ENCODE data around the gene LRRC7. TPM values are rescaled to one million over a fixed set of nuclear protein-coding genes. Genes with fewer than 3 reads are reported as not detected.

LRRC7 gene
- total and polyA plus RNA-seq, 7 experiments from 2014 or later = 0.15 to 6.4 (median 0.46) TPM; not detected in 1

GRCh38 chr1:69845655-69846054, 277.9 kb downstream of the LRRC7 start:
- Histone ChIP-seq H3K36me3 (ENCODE audit: control insufficient read depth in 2 of 3, insufficient read depth in 3 of 3, low read length in 3 of 3) (no peaks in the 10 kb centered on the region), H3K4me1 (ENCODE audit: control insufficient read depth in 2 of 2, insufficient read depth in 2 of 2, low read length in 2 of 2) (no peaks in the 10 kb centered on the region), H3K4me3 (ENCODE audit: low read length) (no peak overlapping the region), H3K27ac (ENCODE audit: low read depth, low read length) (no peak overlapping the region), H3K27me3 (ENCODE audit: control insufficient read depth in 2 of 2, insufficient read depth in 2 of 2, low read length in 2 of 2) (no peaks in the 10 kb centered on the region), H3K9me3 (ENCODE audit: control insufficient read depth in 2 of 3, low read length in 3 of 3) (no peaks in the 10 kb centered on the region)
- H3K9me3 Mint-ChIP-seq = peaks cover 0 to 10% (median 2%) of the 10 kb centered on the region in 11 donors
- intact Hi-C loops (cut with micrococcal nuclease) = no loop called here
- ChIA-PET CTCF (no interaction called here), POLR2A (no interaction called here)
- H3K27me3 Mint-ChIP-seq = no peaks in the 10 kb centered on the region
- DNase-seq (no peak), ATAC-seq (no peak)
- H3K27ac Mint-ChIP-seq = no peak overlapping the region
- H3K36me3 Mint-ChIP-seq = no peaks in the 10 kb centered on the region
- H3K4me3 Mint-ChIP-seq = no peak overlapping the region
- H3K4me1 Mint-ChIP-seq = no peaks in the 10 kb centered on the region

- POLR2A ChIA-PET = no interaction called here
- H3K4me3 ChIP-seq (ENCODE audit: low read length) = no peak overlapping the region
- Mint-ChIP-seq H3K9me3 (peaks cover 0 to 6% (median 2%) of the 10 kb centered on the region in 11 donors), H3K4me1 (no peaks in the 10 kb centered on the region), H3K36me3 (no peaks in the 10 kb centered on the region), H3K27me3 (no peaks in the 10 kb centered on the region), H3K4me3 (no peak overlapping the region), H3K27ac (no peak overlapping the region)
- H3K27me3 ChIP-seq (ENCODE audit: control insufficient read depth in 2 of 2, insufficient read depth in 2 of 2, low read length in 2 of 2) = no peaks in the 10 kb centered on the region
- CTCF ChIA-PET = no interaction called here
- ATAC-seq (no peak), DNase-seq (no peak)
- no peaks in the 10 kb centered on the region for H3K36me3 ChIP-seq (ENCODE audit: control insufficient read depth in 2 of 3, insufficient read depth in 3 of 3, low read length in 3 of 3)
- intact Hi-C loops (cut with micrococcal nuclease) = no loop called here
- no peaks in the 10 kb centered on the region for H3K9me3 ChIP-seq (ENCODE audit: control insufficient read depth in 2 of 3, low read length in 3 of 3)
- H3K27ac ChIP-seq (ENCODE audit: low read depth, low read length) = no peak overlapping the region
- H3K4me1 ChIP-seq (ENCODE audit: control insufficient read depth in 2 of 2, insufficient read depth in 2 of 2, low read length in 2 of 2) = no peaks in the 10 kb centered on the region
These were observed 278.5 kb downstream of the LRRC7 start for GRCh38 chr1:69846267-69846666.

- ATAC-seq (no peak), DNase-seq (no peak)
- H3K9me3 ChIP-seq (ENCODE audit: control insufficient read depth in 2 of 3, low read length in 3 of 3) = no peaks in the 10 kb centered on the region
- Mint-ChIP-seq H3K4me3 (no peak overlapping the region), H3K9me3 (peaks cover 0 to 6% (median 2%) of the 10 kb centered on the region in 11 donors), H3K36me3 (no peaks in the 10 kb centered on the region), H3K27me3 (no peaks in the 10 kb centered on the region), H3K27ac (no peak overlapping the region), H3K4me1 (no peaks in the 10 kb centered on the region)
- intact Hi-C loops (cut with micrococcal nuclease) = no loop called here
- no peaks in the 10 kb centered on the region for H3K4me1 ChIP-seq (ENCODE audit: control insufficient read depth in 2 of 2, insufficient read depth in 2 of 2, low read length in 2 of 2)
- no peak overlapping the region for H3K4me3 ChIP-seq (ENCODE audit: low read length)
- H3K27me3 ChIP-seq (ENCODE audit: control insufficient read depth in 2 of 2, insufficient read depth in 2 of 2, low read length in 2 of 2) = no peaks in the 10 kb centered on the region
- POLR2A ChIA-PET = no interaction called here
- CTCF ChIA-PET = no interaction called here
- H3K27ac ChIP-seq (ENCODE audit: low read depth, low read length) = no peak overlapping the region
- no peaks in the 10 kb centered on the region for H3K36me3 ChIP-seq (ENCODE audit: control insufficient read depth in 2 of 3, insufficient read depth in 3 of 3, low read length in 3 of 3)
These were observed 279.9 kb downstream of the LRRC7 start for GRCh38 chr1:69847670-69848069.

- Mint-ChIP-seq H3K27ac (no peak overlapping the region), H3K9me3 (peaks cover 0 to 6% (median 2%) of the 10 kb centered on the region in 11 donors), H3K36me3 (no peaks in the 10 kb centered on the region), H3K27me3 (no peaks in the 10 kb centered on the region), H3K4me3 (no peak overlapping the region), H3K4me1 (no peaks in the 10 kb centered on the region)
- Histone ChIP-seq H3K4me3 (ENCODE audit: low read length) (no peak overlapping the region), H3K36me3 (ENCODE audit: control insufficient read depth in 2 of 3, insufficient read depth in 3 of 3, low read length in 3 of 3) (no peaks in the 10 kb centered on the region), H3K9me3 (ENCODE audit: control insufficient read depth in 2 of 3, low read length in 3 of 3) (no peaks in the 10 kb centered on the region), H3K27me3 (ENCODE audit: control insufficient read depth in 2 of 2, insufficient read depth in 2 of 2, low read length in 2 of 2) (no peaks in the 10 kb centered on the region), H3K27ac (ENCODE audit: low read depth, low read length) (no peak overlapping the region), H3K4me1 (ENCODE audit: control insufficient read depth in 2 of 2, insufficient read depth in 2 of 2, low read length in 2 of 2) (no peaks in the 10 kb centered on the region)
- DNase-seq (no peak), ATAC-seq (no peak)
- CTCF ChIA-PET = no interaction called here
- intact Hi-C loops (cut with micrococcal nuclease) = no loop called here
- POLR2A ChIA-PET = no interaction called here
These were observed 284.4 kb downstream of the LRRC7 start for GRCh38 chr1:69852151-69852550.

- ATAC-seq = no peak
- H3K36me3 Mint-ChIP-seq = no peaks in the 10 kb centered on the region
- no peaks in the 10 kb centered on the region for H3K9me3 ChIP-seq (ENCODE audit: control insufficient read depth in 2 of 3, low read length in 3 of 3)
- H3K9me3 Mint-ChIP-seq = peaks cover 0 to 6% (median under 1%) of the 10 kb centered on the region in 11 donors
- ChIA-PET POLR2A (no interaction called here), CTCF (no interaction called here)
- H3K36me3 ChIP-seq (ENCODE audit: control insufficient read depth in 2 of 3, insufficient read depth in 3 of 3, low read length in 3 of 3) = no peaks in the 10 kb centered on the region
- no peak overlapping the region for H3K27ac Mint-ChIP-seq
- no peaks in the 10 kb centered on the region for H3K4me1 ChIP-seq (ENCODE audit: control insufficient read depth in 2 of 2, insufficient read depth in 2 of 2, low read length in 2 of 2)
- H3K4me3 Mint-ChIP-seq = no peak overlapping the region
- H3K4me1 Mint-ChIP-seq = no peaks in the 10 kb centered on the region
- H3K27me3 Mint-ChIP-seq = no peaks in the 10 kb centered on the region
- intact Hi-C loops (cut with micrococcal nuclease) = no loop called here
- no peaks in the 10 kb centered on the region for H3K27me3 ChIP-seq (ENCODE audit: control insufficient read depth in 2 of 2, insufficient read depth in 2 of 2, low read length in 2 of 2)
- H3K4me3 ChIP-seq (ENCODE audit: low read length) = no peak overlapping the region
- H3K27ac ChIP-seq (ENCODE audit: low read depth, low read length) = no peak overlapping the region
- DNase-seq = no peak
These were observed 285.0 kb downstream of the LRRC7 start for GRCh38 chr1:69852706-69853105.

- DNase-seq = no peak
- Mint-ChIP-seq H3K4me3 (no peak overlapping the region), H3K4me1 (no peaks in the 10 kb centered on the region), H3K27me3 (no peaks in the 10 kb centered on the region), H3K36me3 (no peaks in the 10 kb centered on the region), H3K27ac (no peak overlapping the region), H3K9me3 (peaks cover 0 to 13% (median 0%) of the 10 kb centered on the region in 11 donors)
- Histone ChIP-seq H3K4me1 (ENCODE audit: control insufficient read depth in 2 of 2, insufficient read depth in 2 of 2, low read length in 2 of 2) (no peaks in the 10 kb centered on the region), H3K4me3 (ENCODE audit: low read length) (no peak overlapping the region), H3K9me3 (ENCODE audit: control insufficient read depth in 2 of 3, low read length in 3 of 3) (no peaks in the 10 kb centered on the region), H3K27ac (ENCODE audit: low read depth, low read length) (no peak overlapping the region), H3K27me3 (ENCODE audit: control insufficient read depth in 2 of 2, insufficient read depth in 2 of 2, low read length in 2 of 2) (no peaks in the 10 kb centered on the region), H3K36me3 (ENCODE audit: control insufficient read depth in 2 of 3, insufficient read depth in 3 of 3, low read length in 3 of 3) (no peaks in the 10 kb centered on the region)
- ChIA-PET CTCF (no interaction called here), POLR2A (no interaction called here)
- intact Hi-C loops (cut with micrococcal nuclease) = no loop called here
- no peak for ATAC-seq
These were observed 290.8 kb downstream of the LRRC7 start for GRCh38 chr1:69858534-69858933.

GRCh38 chr1:69861641-69862040, 293.9 kb downstream of the LRRC7 start:
- H3K27me3 Mint-ChIP-seq = no peaks in the 10 kb centered on the region
- no peaks in the 10 kb centered on the region for H3K27me3 ChIP-seq (ENCODE audit: control insufficient read depth in 2 of 2, insufficient read depth in 2 of 2, low read length in 2 of 2)
- DNase-seq = no peak
- ATAC-seq = no peak
- no peaks in the 10 kb centered on the region for H3K36me3 ChIP-seq (ENCODE audit: control insufficient read depth in 2 of 3, insufficient read depth in 3 of 3, low read length in 3 of 3)
- H3K36me3 Mint-ChIP-seq = no peaks in the 10 kb centered on the region
- no peak overlapping the region for H3K4me3 Mint-ChIP-seq
- intact Hi-C loops (cut with micrococcal nuclease) = no loop called here
- ChIA-PET POLR2A (no interaction called here), CTCF (no interaction called here)
- H3K9me3 Mint-ChIP-seq = peaks cover 0 to 7% (median 2%) of the 10 kb centered on the region in 11 donors
- no peak overlapping the region for H3K4me3 ChIP-seq (ENCODE audit: low read length)
- no peak overlapping the region for H3K27ac ChIP-seq (ENCODE audit: low read depth, low read length)
- no peak overlapping the region for H3K27ac Mint-ChIP-seq
- H3K9me3 ChIP-seq (ENCODE audit: control insufficient read depth in 2 of 3, low read length in 3 of 3) = no peaks in the 10 kb centered on the region
- no peaks in the 10 kb centered on the region for H3K4me1 Mint-ChIP-seq
- no peaks in the 10 kb centered on the region for H3K4me1 ChIP-seq (ENCODE audit: control insufficient read depth in 2 of 2, insufficient read depth in 2 of 2, low read length in 2 of 2)
